Stimulated activated naive B cell treated with anti-CD40 and anti-IgM and Interleukin-4, amounts not matched to agents 10 μg/mL and 1 μg/mL and 100 μg/mL, for 72 hours (primary cell): ENCODE results near the gene SPACA6.

Experiments used
- ATAC-seq, 2 donors: fragments of 150-1000 bp; cut with Tn5 transposase; replicated peaks; 2 replicates each; pipeline ENCODE4 v1.10.0; 2021; ENCODE audit warnings: moderate library complexity in 1 of 2
- DNase-seq: peaks from one replicate; pipeline ENCODE4 v3.0.0; 2021
- H3K27ac Mint-ChIP-seq: one replicate; pipeline ENCODE4 v1.8.0; 2022; ENCODE audit warnings: mild to moderate bottlenecking, mixed read lengths
- H3K27me3 Mint-ChIP-seq, 2 donors: one replicate each; pipeline ENCODE4 v1.8.0; 2022; ENCODE audit warnings: mixed read lengths in 2 of 2
- H3K36me3 Mint-ChIP-seq, 2 donors: one replicate each; pipeline ENCODE4 v1.8.0; 2022; ENCODE audit warnings: mixed read lengths in 2 of 2, mild to moderate bottlenecking in 1 of 2
- H3K4me1 Mint-ChIP-seq, 2 donors: one replicate each; pipeline ENCODE4 v1.8.0; 2022; ENCODE audit warnings: mixed read lengths in 2 of 2, mild to moderate bottlenecking in 1 of 2
- H3K4me3 Mint-ChIP-seq, 2 donors: one replicate each; pipeline ENCODE4 v1.8.0; 2022; ENCODE audit warnings: mild to moderate bottlenecking in 2 of 2, mixed read lengths in 2 of 2, moderate library complexity in 1 of 2
- H3K9me3 Mint-ChIP-seq, 2 donors: one replicate each; pipeline ENCODE4 v1.8.0; 2022; ENCODE audit warnings: mixed read lengths in 2 of 2, mild to moderate bottlenecking in 1 of 2

SPACA6 gene

GRCh38 chr19:51676566-51677083 is 16.5 kb upstream of the SPACA6 start:
- no peak overlapping the region for H3K4me3 Mint-ChIP-seq
- peaks cover 21 to 43% of the 10 kb centered on the region in 2 donors for H3K27me3 Mint-ChIP-seq
- DNase-seq (no peak), ATAC-seq (peak in 1 of 2 donors; percentile 10)
- no peaks in the 10 kb centered on the region for H3K36me3 Mint-ChIP-seq
- no peak overlapping the region for H3K27ac Mint-ChIP-seq
- no peaks in the 10 kb centered on the region for H3K9me3 Mint-ChIP-seq
- H3K4me1 Mint-ChIP-seq, result no peaks in the 10 kb centered on the region

GRCh38 chr19:51680474-51680873 is 12.7 kb upstream of the SPACA6 start:
- no peak for ATAC-seq
- H3K4me1 Mint-ChIP-seq, result no peaks in the 10 kb centered on the region
- H3K27ac Mint-ChIP-seq, result no peak overlapping the region
- no peak for DNase-seq
- H3K4me3 Mint-ChIP-seq, result no peak overlapping the region
- H3K9me3 Mint-ChIP-seq, result peaks cover 0 to 3% of the 10 kb centered on the region in 2 donors
- H3K36me3 Mint-ChIP-seq, result no peaks in the 10 kb centered on the region
- peaks cover 26 to 50% of the 10 kb centered on the region in 2 donors for H3K27me3 Mint-ChIP-seq

GRCh38 chr19:51681286-51681941 is 11.7 kb upstream of the SPACA6 start:
- Mint-ChIP-seq H3K27me3 (peaks cover 33 to 50% of the 10 kb centered on the region in 2 donors), H3K36me3 (no peaks in the 10 kb centered on the region), H3K4me3 (no peak overlapping the region), H3K4me1 (no peaks in the 10 kb centered on the region), H3K9me3 (peaks cover 0 to 3% of the 10 kb centered on the region in 2 donors), H3K27ac (no peak overlapping the region)
- DNase-seq, result no peak
- no peak for ATAC-seq

GRCh38 chr19:51686171-51686570 is 7.0 kb upstream of the SPACA6 start:
- DNase-seq (no peak), ATAC-seq (no peak)
- Mint-ChIP-seq H3K27me3 (peaks cover 46 to 55% of the 10 kb centered on the region in 2 donors), H3K4me1 (peaks cover 14 to 24% of the 10 kb centered on the region in 2 donors), H3K4me3 (no peak overlapping the region), H3K36me3 (peaks cover 0 to 4% of the 10 kb centered on the region in 2 donors), H3K9me3 (peaks cover 0 to 3% of the 10 kb centered on the region in 2 donors), H3K27ac (no peak overlapping the region)

GRCh38 chr19:51687791-51688670 is 5.1 kb upstream of the SPACA6 start:
- Mint-ChIP-seq H3K4me3 (peak overlapping the region; percentile 72 to 75), H3K36me3 (peaks cover 0 to 4% of the 10 kb centered on the region in 2 donors), H3K4me1 (peaks cover 17 to 24% of the 10 kb centered on the region in 2 donors), H3K27me3 (peaks cover 61 to 71% of the 10 kb centered on the region in 2 donors), H3K9me3 (peaks cover 0 to 3% of the 10 kb centered on the region in 2 donors), H3K27ac (no peak overlapping the region)
- DNase-seq, result no peak
- no peak for ATAC-seq

- H3K27ac Mint-ChIP-seq, result peak overlapping the region; percentile 15
- peaks cover 0 to 3% of the 10 kb centered on the region in 2 donors for H3K9me3 Mint-ChIP-seq
- H3K36me3 Mint-ChIP-seq, result peaks cover 0 to 4% of the 10 kb centered on the region in 2 donors
- H3K4me3 Mint-ChIP-seq, result peak overlapping the region; percentile 72 to 75
- DNase-seq, result no peak
- peaks cover 69 to 79% of the 10 kb centered on the region in 2 donors for H3K27me3 Mint-ChIP-seq
- H3K4me1 Mint-ChIP-seq, result peaks cover 17 to 24% of the 10 kb centered on the region in 2 donors
- peak in 1 of 2 donors; percentile 22 for ATAC-seq
Measured at GRCh38 chr19:51688671-51689571, 4.2 kb upstream of the SPACA6 start.

GRCh38 chr19:51689751-51690453 is 3.2 kb upstream of the SPACA6 start:
- Mint-ChIP-seq H3K4me1 (peaks cover 17 to 24% of the 10 kb centered on the region in 2 donors), H3K27me3 (peaks cover 72 to 79% of the 10 kb centered on the region in 2 donors), H3K27ac (peak overlapping the region; percentile 48), H3K36me3 (peaks cover 0 to 4% of the 10 kb centered on the region in 2 donors), H3K4me3 (peak overlapping the region; percentile 72 to 77), H3K9me3 (peaks cover 0 to under 1% of the 10 kb centered on the region in 2 donors)
- DNase-seq (no peak), ATAC-seq (no peak)

GRCh38 chr19:51690454-51691073 is 2.6 kb upstream of the SPACA6 start:
- DNase-seq (no peak), ATAC-seq (peak; percentile 80 to 82)
- peak overlapping the region; percentile 72 to 77 for H3K4me3 Mint-ChIP-seq
- peaks cover 0 to 4% of the 10 kb centered on the region in 2 donors for H3K36me3 Mint-ChIP-seq
- peaks cover 17 to 24% of the 10 kb centered on the region in 2 donors for H3K4me1 Mint-ChIP-seq
- H3K27ac Mint-ChIP-seq, result peak overlapping the region; percentile 48
- H3K9me3 Mint-ChIP-seq, result no peaks in the 10 kb centered on the region
- H3K27me3 Mint-ChIP-seq, result peaks cover 72 to 80% of the 10 kb centered on the region in 2 donors

- DNase-seq (no peak), ATAC-seq (no peak)
- H3K9me3 Mint-ChIP-seq, result no peaks in the 10 kb centered on the region
- H3K4me3 Mint-ChIP-seq, result peak overlapping the region; percentile 11 to 28
- H3K27me3 Mint-ChIP-seq, result peaks cover 72 to 74% of the 10 kb centered on the region in 2 donors
- H3K36me3 Mint-ChIP-seq, result peaks cover 0 to 4% of the 10 kb centered on the region in 2 donors
- peaks cover 17 to 24% of the 10 kb centered on the region in 2 donors for H3K4me1 Mint-ChIP-seq
- no peak overlapping the region for H3K27ac Mint-ChIP-seq
Measured at GRCh38 chr19:51691074-51691583, 2.0 kb upstream of the SPACA6 start.

GRCh38 chr19:51691584-51692428 is 1.3 kb upstream of the SPACA6 start:
- DNase-seq, result no peak
- no peak overlapping the region for H3K27ac Mint-ChIP-seq
- H3K27me3 Mint-ChIP-seq, result peaks cover 70 to 71% of the 10 kb centered on the region in 2 donors
- no peak for ATAC-seq
- H3K9me3 Mint-ChIP-seq, result no peaks in the 10 kb centered on the region
- H3K4me1 Mint-ChIP-seq, result peaks cover 17 to 24% of the 10 kb centered on the region in 2 donors
- peak overlapping the region in 1 of 2 donors; percentile 28 for H3K4me3 Mint-ChIP-seq
- peaks cover 0 to 4% of the 10 kb centered on the region in 2 donors for H3K36me3 Mint-ChIP-seq

- H3K4me3 Mint-ChIP-seq, result no peak overlapping the region
- ATAC-seq, result no peak
- H3K27ac Mint-ChIP-seq, result no peak overlapping the region
- H3K27me3 Mint-ChIP-seq, result peaks cover 69 to 70% of the 10 kb centered on the region in 2 donors
- H3K4me1 Mint-ChIP-seq, result peaks cover 17 to 24% of the 10 kb centered on the region in 2 donors
- peaks cover 0 to 4% of the 10 kb centered on the region in 2 donors for H3K36me3 Mint-ChIP-seq
- DNase-seq, result no peak
- H3K9me3 Mint-ChIP-seq, result no peaks in the 10 kb centered on the region
Measured at GRCh38 chr19:51692468-51692867, 662 bp upstream of the SPACA6 start.

- Mint-ChIP-seq H3K4me3 (no peak overlapping the region), H3K36me3 (no peaks in the 10 kb centered on the region), H3K9me3 (no peaks in the 10 kb centered on the region), H3K27me3 (peaks cover 56 to 62% of the 10 kb centered on the region in 2 donors), H3K27ac (no peak overlapping the region), H3K4me1 (peaks cover 11 to 12% of the 10 kb centered on the region in 2 donors)
- no peak for ATAC-seq
- DNase-seq, result no peak
Measured at GRCh38 chr19:51693819-51694218, 689 bp downstream of the SPACA6 start.
